Heart right ventricle (tissue), 16 donors: Measurements from ENCODE around the gene OR8B8. TPM values are rescaled to one million over a fixed set of nuclear protein-coding genes. Genes with fewer than 3 reads are reported as not detected.
A peak's percentile ranks its signal among the peaks of the same experiment; 100 is the strongest.

Source experiments
- ATAC-seq, 8 donors: fragments of 200-7000 bp; cut with Tn5 transposase; one replicate each; pipeline ENCODE4 v1.9.1; 2020; ENCODE audit warnings: mild to moderate bottlenecking in 8 of 8, moderate library complexity in 8 of 8, moderate number of reproducible peaks in 1 of 8
- DNase-seq, 2 donors: peaks; one replicate each; pipeline ENCODE4 v3.0.0-alpha.2; 2020
- H3K27ac ChIP-seq, 10 donors: fragments of 200-600 bp; sonication (generic) in 2 of 10; one replicate each; pipeline versions ENCODE4 v1.5.0 to v1.8.0; 2020 to 2022; ENCODE audit warnings: mild to moderate bottlenecking in 3 of 10
- H3K27me3 ChIP-seq, 7 donors: fragments of 200-600 bp; one replicate each; pipeline ENCODE4 v1.8.0; 2021 to 2022; ENCODE audit warnings: mild to moderate bottlenecking in 2 of 7
- H3K36me3 ChIP-seq, 9 donors: fragments of 200-600 bp; sonication (generic) in 1 of 9; one replicate each; pipeline versions ENCODE4 v1.5.0 to v1.8.0; 2020 to 2022; ENCODE audit warnings: mild to moderate bottlenecking in 2 of 9
- H3K4me1 ChIP-seq, 9 donors: fragments of 200-600 bp; sonication (generic) in 1 of 9; one replicate each; pipeline versions ENCODE4 v1.5.0 to v1.8.0; 2020 to 2022; ENCODE audit warnings: mild to moderate bottlenecking in 4 of 9
- H3K4me3 ChIP-seq, 10 donors: fragments of 200-600 bp; sonication (generic) in 2 of 10; one replicate each; pipeline versions ENCODE4 v1.5.0 to v1.8.0; 2020 to 2022; ENCODE audit warnings: mild to moderate bottlenecking in 7 of 10, moderate library complexity in 2 of 10
- H3K9me3 ChIP-seq, 11 donors: fragments of 200-600 bp in 10 of 11; sonication (generic) in 2 of 11; one replicate each; pipeline versions ENCODE4 v1.5.0 to v1.8.0; 2013 to 2022; ENCODE audit warnings: mild to moderate bottlenecking in 2 of 11, control low read depth in 1 of 11, moderate library complexity in 1 of 11
- WGBS, 2 donors: extraction: QIAGEN DNeasy Blood & Tissue Kit; methylation state at CpG; one replicate each; pipeline ENCODE4 v1.1.7; 2013; ENCODE audit warnings: inconsistent platforms in 1 of 2; 5-methylcytosine and 5-hydroxymethylcytosine counted together
- intact Hi-C, 10 donors: fragments of 100-400 bp; cut with DNase I; formaldehyde crosslinking; loops; one replicate each; pipeline versions ENCODE4 v1.11.1 to v1.14.2; 2022
- polyA plus RNA-seq, 2 donors: library from polyadenylated mRNA; stranded (reverse); fragments of 200-250 nt; gene quantifications; one replicate each; pipeline ENCODE4 v1.2.3, GENCODE V29; 2013
- total RNA-seq, 10 donors: library from RNA; stranded (reverse); fragmentation: NEBNext Ultra II Directional in 3 of 10; extraction: Animal tissue kit (Norgen Biotek cat#: 25700) in 3 of 10; gene quantifications; one replicate each; pipeline versions ENCODE4 v1.2.1 to v1.2.4, GENCODE V29; 2021 to 2023
- TF ChIP-seq, protein P1 (sequence below), 9 donors: fragments of 200-600 bp; sonication (generic) in 2 of 9; IDR thresholded peaks; one replicate each; pipeline versions ENCODE4 v1.5.0 to v1.8.0; 2021 to 2022; ENCODE audit warnings: antibody characterized with exemption in 9 of 9, mild to moderate bottlenecking in 5 of 9, moderate library complexity in 1 of 9
- donor health status: Arrhythmogenic right ventricular cardiomyopathy.
- donor health status: ischemic (EF 13 %, LVEDD 7.1; RV severe dilation, severe dysfunction).
- donor health status: healthy with polysubstance abuse.
- donor health status: DM: no; HTN: yes; CAD: no.
- donor health status: DM: no; HTN: no; CAD: no.
- donor health status: ischemic (EF 25% LVEDD 6.9; RV normal size, moderate dysfunction).
- donor health status: ischemic (EF 25% LVEDD 5.7; RV mildly dilated, moderate dysfunction).
- donor health status: healthy.
- donor health status: DM: yes; HTN: yes; CAD: no.
- donor health status: Ischemic cardiomyopathy.
- donor health status: ischemic (EF 35%, LVEDD 5.7; RV mildly dilated, moderate dysfunction).
- donor health status: nonischemic (EF 11% LVEDD 7.7; RV severe dilation, severe dysfunction).
- donor health status: DM: yes; HTN: yes; CAD: no.
- donor health status: PGD.
- donor health status: ischemic (EF 29% LVEDD 5.4; RV normal size, mild dysfunction).
- donor health status: nonischemic (EF 23%, LVEDD 6.1; RV moderate dilation, normal function).

The OR8B8 gene
- total and polyA plus RNA-seq, 12 donors: not detected

DNA sequence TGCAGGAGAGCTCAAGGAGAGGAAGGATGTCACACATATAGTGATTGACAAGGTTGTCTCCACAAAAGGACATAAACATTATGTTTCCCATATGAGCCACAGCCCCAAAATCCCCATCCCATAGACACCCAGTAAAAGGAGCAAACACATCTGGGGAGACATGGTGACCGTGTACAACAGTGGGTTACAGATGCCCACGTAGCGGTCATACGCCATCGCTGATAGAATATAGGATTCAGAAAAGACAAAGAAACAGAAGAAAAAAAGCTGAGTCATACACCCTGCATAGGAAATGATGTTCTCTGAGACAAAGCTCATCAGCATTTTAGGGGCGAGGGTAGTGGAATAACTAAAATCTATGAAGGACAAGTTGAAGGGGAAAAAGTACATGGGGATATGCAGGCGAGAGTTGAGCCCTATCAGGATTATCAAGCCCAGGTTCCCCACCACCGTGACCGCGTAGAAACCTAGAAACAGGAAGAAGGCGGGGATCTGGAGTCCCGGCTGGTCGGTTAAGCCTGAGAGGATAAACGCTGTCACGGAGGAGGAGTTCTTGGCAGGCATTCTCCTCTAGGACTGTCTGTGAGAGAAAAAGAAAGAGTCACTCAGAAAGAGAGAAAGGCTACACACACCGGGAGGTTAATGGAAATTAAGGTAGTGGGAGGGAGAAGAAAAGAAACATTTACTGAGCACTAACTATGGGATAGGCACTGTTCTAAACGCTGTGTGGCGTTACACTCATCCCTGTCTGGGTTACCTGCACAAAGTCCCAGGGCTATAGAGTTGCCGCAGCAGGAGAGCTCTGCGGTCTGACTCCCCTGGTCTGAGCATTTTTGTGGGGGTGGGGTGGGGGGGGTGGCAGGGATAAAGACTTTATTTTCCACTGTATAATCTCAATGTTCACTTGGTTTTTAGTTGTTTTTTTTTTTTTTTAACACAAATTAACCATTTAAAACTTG, 36.1 kb upstream of the OR8B8 start:
- TF ChIP-seq, protein P1, sequence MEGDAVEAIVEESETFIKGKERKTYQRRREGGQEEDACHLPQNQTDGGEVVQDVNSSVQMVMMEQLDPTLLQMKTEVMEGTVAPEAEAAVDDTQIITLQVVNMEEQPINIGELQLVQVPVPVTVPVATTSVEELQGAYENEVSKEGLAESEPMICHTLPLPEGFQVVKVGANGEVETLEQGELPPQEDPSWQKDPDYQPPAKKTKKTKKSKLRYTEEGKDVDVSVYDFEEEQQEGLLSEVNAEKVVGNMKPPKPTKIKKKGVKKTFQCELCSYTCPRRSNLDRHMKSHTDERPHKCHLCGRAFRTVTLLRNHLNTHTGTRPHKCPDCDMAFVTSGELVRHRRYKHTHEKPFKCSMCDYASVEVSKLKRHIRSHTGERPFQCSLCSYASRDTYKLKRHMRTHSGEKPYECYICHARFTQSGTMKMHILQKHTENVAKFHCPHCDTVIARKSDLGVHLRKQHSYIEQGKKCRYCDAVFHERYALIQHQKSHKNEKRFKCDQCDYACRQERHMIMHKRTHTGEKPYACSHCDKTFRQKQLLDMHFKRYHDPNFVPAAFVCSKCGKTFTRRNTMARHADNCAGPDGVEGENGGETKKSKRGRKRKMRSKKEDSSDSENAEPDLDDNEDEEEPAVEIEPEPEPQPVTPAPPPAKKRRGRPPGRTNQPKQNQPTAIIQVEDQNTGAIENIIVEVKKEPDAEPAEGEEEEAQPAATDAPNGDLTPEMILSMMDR (IDR thresholded peaks at IDR 0.05): no peak
- H3K27me3 ChIP-seq: peaks cover 0 to 7% (median 5%) of the 10 kb centered on the region in 7 donors
- ATAC-seq (peak in 7 of 8 donors; percentile 69 to 94 (median 84)), DNase-seq (peak in 1 of 2 donors; percentile 48)
- no peaks in the 10 kb centered on the region for H3K36me3 ChIP-seq
- H3K27ac ChIP-seq: peak overlapping the region in 4 of 10 donors; percentile 19 to 55 (median 44)
- intact Hi-C loops: no loop called here
- 23 to 26% methylated on average over 20 of the region's 20 CpGs for WGBS, 2 donors
- peak overlapping the region in 9 of 10 donors; percentile 17 to 44 (median 40) for H3K4me3 ChIP-seq
- no peaks in the 10 kb centered on the region for H3K9me3 ChIP-seq
- peaks cover 0 to 18% (median 7%) of the 10 kb centered on the region in 9 donors for H3K4me1 ChIP-seq

DNA sequence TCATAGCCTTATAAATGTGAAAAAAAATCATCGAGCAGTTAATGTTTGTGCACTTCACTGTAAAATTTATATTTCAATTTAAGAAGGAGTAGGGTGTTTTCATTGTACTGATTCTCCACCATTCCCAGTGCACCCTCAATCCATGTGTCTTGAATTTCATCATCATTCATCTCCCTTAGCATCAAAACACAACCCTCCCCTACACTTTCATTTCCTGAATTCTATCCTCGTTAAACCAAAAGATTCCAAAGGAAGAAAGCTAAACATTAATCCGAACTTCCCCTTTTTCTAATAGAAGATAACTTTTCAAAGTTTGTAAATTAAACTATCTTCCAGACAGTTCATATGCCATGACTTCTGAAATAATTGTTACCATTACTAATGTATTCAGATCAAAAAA, 34.1 kb upstream of the OR8B8 start:
- intact Hi-C loops: no loop called here
- no peak for ATAC-seq

DNA sequence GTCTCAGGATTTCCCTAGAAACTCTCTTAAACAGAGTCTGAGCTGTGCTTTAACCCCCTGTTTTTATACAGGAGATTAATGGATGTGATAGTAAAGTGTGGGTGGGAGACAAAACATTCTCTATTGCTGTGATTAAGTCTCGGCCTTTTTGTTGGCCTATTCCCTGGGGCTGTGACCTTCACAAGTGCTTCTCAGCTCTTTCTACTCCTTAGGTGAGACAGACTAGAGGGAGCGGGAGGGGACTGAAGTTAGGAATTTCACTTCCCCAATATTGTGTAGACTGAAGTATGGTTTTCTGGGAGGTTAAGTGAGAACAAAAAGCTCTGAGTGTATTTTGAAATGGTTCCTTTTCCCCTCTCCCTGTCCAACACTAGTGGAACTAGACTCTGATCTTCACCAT, 29.8 kb upstream of the OR8B8 start:
- 76% methylated on average over 2 of the region's 2 CpGs for WGBS, 2 donors

More for the DNA sequence above, 34.1 kb upstream of the OR8B8 start:
- no peak overlapping the region for H3K4me3 ChIP-seq
- peaks cover 0 to 31% (median 7%) of the 10 kb centered on the region in 9 donors for H3K4me1 ChIP-seq
- no peaks in the 10 kb centered on the region for H3K9me3 ChIP-seq
- WGBS, 2 donors: 78% methylated on average over 3 of the region's 3 CpGs
- TF ChIP-seq, protein P1 (IDR thresholded peaks at IDR 0.05): no peak
- H3K27me3 ChIP-seq: peaks cover 0 to 7% (median 5%) of the 10 kb centered on the region in 7 donors
- H3K36me3 ChIP-seq: no peaks in the 10 kb centered on the region
- no peak for DNase-seq
- no peak overlapping the region for H3K27ac ChIP-seq

DNA sequence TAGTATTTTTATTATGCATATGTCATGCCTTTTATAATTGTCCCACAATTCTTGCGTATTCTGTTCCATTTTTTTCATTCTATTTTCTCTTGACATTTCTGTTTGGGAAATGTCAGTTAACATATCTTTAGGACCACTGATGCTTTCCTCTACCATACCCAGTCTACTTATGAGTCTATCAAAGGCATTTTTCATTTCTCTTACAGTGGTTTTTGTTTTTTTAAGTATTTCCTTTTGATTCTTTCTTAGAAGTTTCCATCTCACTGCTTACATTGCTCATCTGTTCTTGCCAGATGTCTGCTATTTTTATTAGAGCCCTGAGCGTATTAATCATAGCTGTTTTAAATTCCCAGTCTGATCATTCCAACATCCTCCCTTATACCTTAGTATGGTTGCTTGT, 29.3 kb upstream of the OR8B8 start:
- TF ChIP-seq, protein P1 (IDR thresholded peaks at IDR 0.05): no peak
- peak overlapping the region in 1 of 10 donors; percentile 9 for H3K27ac ChIP-seq
- H3K36me3 ChIP-seq: no peaks in the 10 kb centered on the region
- no peaks in the 10 kb centered on the region for H3K27me3 ChIP-seq
- H3K9me3 ChIP-seq: no peaks in the 10 kb centered on the region
- peaks cover 0 to 59% (median 14%) of the 10 kb centered on the region in 9 donors for H3K4me1 ChIP-seq
- intact Hi-C loops: no loop called here
- ATAC-seq (no peak), DNase-seq (no peak)
- 82 to 85% methylated on average over 2 of the region's 2 CpGs for WGBS, 2 donors
- no peak overlapping the region for H3K4me3 ChIP-seq

More for the DNA sequence above, 29.8 kb upstream of the OR8B8 start:
- intact Hi-C loops: no loop called here
- DNase-seq (no peak), ATAC-seq (no peak)
- Histone ChIP-seq H3K9me3 (no peaks in the 10 kb centered on the region), H3K27me3 (no peaks in the 10 kb centered on the region), H3K36me3 (no peaks in the 10 kb centered on the region), H3K27ac (peak overlapping the region in 1 of 10 donors; percentile 9), H3K4me1 (peaks cover 0 to 55% (median 14%) of the 10 kb centered on the region in 9 donors), H3K4me3 (no peak overlapping the region)
- TF ChIP-seq, protein P1 (IDR thresholded peaks at IDR 0.05): no peak
